WTC11 (cell line): ENCODE data around the gene KIAA0232.

ENCODE experiments used
- ATF1 ChIP-seq: sonication (generic); formaldehyde crosslinking; IDR thresholded peaks from 2 replicates; pipeline ENCODE4 v1.8.1; 2023; ENCODE audit warnings: mild to moderate bottlenecking, moderate library complexity, missing genetic modification reagents
- CTCF ChIP-seq: fragments of 200-600 bp; IDR thresholded peaks from 2 replicates; pipeline ENCODE4 v1.8.0; 2022; ENCODE audit warnings: antibody characterized with exemption
- MLX ChIP-seq: sonication (generic); formaldehyde crosslinking; IDR thresholded peaks from 2 replicates; pipeline ENCODE4 v1.8.1; 2023; ENCODE audit warnings: mild to moderate bottlenecking, missing genetic modification reagents, moderate library complexity
- STAT6 ChIP-seq: sonication (generic); formaldehyde crosslinking; conservative IDR thresholded peaks from 2 replicates; pipeline ENCODE4 v1.8.1; 2023; ENCODE audit warnings: mild to moderate bottlenecking, low read depth, missing genetic modification reagents, moderate library complexity
- USF2 ChIP-seq: sonication (generic); formaldehyde crosslinking; IDR thresholded peaks from 2 replicates; pipeline ENCODE4 v1.8.1; 2023; ENCODE audit warnings: mild to moderate bottlenecking, missing genetic modification reagents, moderate library complexity
- ZNF219 ChIP-seq: sonication (generic); formaldehyde crosslinking; IDR thresholded peaks from 2 replicates; pipeline ENCODE4 v1.8.0; 2023; ENCODE audit warnings: missing genetic modification reagents, mild to moderate bottlenecking, borderline replicate concordance
- ZNF232 ChIP-seq: sonication (generic); formaldehyde crosslinking; IDR thresholded peaks from 2 replicates; pipeline ENCODE4 v1.8.0; 2022; ENCODE audit warnings: mild to moderate bottlenecking, missing genetic modification reagents
- ZNF416 ChIP-seq: fragments of 250-450 bp; sonication (Bioruptor Pico); IDR thresholded peaks from 2 replicates; pipeline ENCODE4 v1.9.0; 2021; ENCODE audit warnings: mild to moderate bottlenecking, inconsistent platforms

GRCh38 chr4:6753891-6754290 lies 28.6 kb upstream of the KIAA0232 start:
- TF ChIP-seq ZNF416 = no peak
- TF ChIP-seq CTCF = no peak
- TF ChIP-seq ZNF232 = no peak
- TF ChIP-seq ZNF219 (CRISPR knock-in tag) = no peak
- TF ChIP-seq MLX (CRISPR knock-in tag) = no peak
- no peak for TF ChIP-seq STAT6 (CRISPR knock-in tag)
- no peak for TF ChIP-seq ATF1
- no peak for TF ChIP-seq USF2 (CRISPR knock-in tag)
